HG02678 (cell line): ENCODE measurements around the gene ALPI.

ENCODE experiments used
- ATAC-seq: cut with Tn5 transposase; IDR thresholded peaks from one replicate; pipeline ENCODE4 v1.9.1; 2021; ENCODE audit warnings: mild to moderate bottlenecking, moderate library complexity; ENCODE audit not compliant: unreplicated experiment

The ALPI gene

DNA sequence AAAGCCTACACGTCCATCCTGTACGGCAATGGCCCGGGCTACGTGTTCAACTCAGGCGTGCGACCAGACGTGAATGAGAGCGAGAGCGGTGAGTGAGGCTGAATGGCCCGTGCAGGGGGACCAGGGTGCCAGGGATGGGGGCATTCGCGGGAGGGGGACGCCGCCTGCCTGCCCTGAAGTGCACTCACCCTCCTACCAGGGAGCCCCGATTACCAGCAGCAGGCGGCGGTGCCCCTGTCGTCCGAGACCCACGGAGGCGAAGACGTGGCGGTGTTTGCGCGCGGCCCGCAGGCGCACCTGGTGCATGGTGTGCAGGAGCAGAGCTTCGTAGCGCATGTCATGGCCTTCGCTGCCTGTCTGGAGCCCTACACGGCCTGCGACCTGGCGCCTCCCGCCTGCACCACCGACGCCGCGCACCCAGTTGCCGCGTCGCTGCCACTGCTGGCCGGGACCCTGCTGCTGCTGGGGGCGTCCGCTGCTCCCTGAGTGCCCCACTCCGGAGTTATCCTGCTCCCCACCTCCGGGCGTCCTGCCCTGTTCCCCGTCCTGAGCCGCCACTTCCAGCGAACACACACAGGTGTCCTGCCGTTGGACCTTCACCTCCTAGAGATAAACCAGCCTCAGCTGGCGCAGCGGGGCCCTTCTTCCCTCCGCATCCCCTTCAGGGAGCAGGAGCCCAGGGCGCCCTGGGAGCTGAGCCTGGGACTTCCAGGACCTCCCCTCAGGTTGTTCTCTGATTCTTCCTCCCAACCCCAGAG is 2.9 kb downstream of the ALPI start:
- no peak for ATAC-seq

DNA sequence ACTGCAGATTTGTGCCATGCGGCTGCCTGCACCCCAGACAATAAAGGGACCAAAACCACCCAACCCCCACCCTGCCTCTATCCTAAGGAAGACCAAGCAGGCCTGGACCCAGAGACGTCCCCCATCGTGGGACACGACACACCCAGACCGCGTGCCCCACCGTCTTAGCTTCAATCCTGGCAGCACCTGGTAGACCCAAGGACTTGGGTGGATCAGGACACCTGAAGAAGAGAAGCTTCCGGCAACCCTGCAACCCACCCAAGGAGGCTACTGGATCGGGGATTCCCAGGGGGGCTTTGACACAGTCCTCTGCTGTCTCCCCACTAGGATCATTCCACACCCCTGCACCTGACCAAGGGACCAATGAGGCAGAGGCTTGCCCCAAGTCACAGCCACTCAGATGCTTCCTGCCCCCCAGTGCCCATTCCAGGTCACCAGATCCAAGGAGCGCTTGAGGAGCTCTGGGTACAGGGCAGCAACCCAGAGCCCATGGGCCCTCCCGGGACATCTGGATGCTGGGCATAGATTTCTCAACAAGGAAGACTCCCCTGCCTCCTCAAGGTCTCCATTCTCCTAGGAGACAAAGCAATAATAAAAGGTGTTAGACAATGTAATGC is 3.6 kb downstream of the ALPI start:
- no peak for ATAC-seq

DNA sequence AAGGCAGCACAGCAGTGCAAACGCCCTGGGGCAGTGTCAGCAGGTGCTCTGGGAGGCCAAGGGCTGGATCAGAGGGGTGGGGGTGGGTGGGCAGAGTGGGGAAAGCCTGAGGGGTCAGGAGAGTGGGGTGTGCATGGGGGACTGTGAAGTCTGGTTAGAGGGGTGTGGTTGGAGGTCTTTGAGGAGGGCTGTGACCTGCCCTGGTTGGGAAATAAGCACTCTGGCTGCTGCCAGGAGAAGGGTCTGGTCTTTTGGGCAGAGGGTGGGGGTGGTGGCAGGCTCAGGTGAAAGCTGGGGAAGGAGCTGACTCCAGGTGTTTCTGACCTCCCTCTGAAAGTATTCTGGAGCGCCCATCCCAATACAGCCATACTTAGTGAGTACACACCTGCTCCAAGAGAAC is 4.2 kb downstream of the ALPI start:
- no peak for ATAC-seq

DNA sequence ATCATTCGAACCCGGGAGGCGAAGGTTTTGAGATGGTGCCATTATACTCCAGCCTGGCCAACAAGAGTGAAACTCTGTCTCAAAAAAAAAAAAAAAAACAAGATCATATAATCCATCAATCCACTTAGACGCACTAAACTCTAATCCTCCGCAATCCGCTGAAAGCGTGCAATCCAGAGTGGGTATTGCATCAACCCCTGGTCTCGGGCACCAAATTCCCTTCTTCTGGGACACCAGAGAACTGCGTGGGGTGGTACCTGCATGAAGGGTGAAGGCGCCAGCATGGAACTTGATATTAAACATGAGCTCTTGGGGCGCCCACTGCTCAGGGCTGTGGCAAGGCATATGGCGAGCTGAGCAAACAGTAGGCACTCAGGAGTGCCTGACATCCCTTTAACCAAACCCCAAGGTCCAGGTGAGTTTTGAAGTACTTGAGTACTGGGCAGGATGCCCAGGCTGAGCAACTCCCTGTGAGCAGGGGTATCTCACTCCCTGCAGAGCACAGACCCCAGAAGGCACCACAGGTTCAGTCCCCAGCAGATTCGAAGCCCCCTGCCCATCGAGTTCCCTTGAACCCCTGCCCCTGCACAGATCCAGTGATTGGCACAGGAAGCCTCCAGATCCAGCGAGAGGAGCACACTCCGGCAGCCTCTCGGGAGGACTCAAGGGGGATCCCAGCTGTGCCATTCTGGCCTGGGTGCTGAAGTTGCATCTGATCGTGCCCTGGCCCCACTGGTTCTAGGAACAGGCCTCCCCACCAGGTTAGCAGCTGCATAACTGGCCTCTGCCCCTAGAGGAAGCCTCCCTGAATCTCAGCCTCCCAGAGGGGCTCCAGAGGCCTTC is 8.0 kb downstream of the ALPI start:
- no peak for ATAC-seq

DNA sequence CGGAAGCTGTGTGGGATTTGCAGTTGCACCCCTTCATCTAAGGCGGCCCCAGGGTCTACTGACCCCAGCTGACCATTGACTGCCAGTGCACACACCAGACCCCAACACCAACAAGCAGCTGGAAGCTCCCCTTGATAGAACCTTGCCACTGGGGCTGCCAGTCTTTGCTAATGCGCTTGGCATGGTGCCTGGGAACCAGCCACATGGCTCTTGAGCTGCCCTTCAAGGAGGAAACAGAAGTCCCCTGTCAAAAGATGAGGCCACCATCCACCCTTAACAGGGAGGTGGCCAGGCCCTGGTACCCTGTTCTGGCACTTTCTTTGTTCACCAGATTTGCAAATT is 8.6 kb downstream of the ALPI start:
- no peak for ATAC-seq

DNA sequence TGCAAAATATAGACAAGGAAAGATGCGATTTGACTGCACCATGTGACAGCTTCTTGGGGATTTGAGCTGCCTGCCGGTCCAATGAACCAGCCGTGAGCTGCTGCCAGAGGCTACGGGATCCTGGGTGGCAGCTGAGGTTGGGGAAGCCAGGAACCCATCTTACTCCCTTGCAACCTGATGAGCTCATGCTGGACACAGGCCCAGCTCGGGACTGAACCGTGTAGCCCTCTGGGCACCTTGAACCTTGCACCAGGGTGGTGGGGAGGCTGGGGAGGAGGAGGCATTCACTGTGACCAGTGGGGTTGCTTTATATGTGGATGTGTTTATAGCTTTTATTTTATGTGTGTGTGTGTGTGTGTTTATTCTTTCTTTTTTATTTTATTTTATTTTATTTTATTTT is 9.1 kb downstream of the ALPI start:
- no peak for ATAC-seq

DNA sequence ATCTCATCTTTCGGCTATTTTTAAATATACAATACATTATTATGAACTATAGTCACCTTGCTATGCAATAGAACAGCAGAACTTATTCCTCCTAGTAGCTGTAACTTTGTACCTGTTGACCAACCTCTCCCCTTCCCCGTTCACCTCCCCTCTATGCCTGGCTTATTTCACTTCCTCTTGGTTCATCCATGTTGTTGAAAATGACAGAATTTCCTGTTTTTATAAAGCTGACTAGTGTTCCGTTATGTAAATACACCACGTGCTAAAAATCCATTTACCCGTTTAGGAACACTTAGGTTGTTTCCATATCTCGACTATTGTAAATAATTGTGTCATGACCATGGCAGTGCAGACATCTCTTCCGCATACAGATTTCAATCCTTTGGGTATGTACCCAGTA is 10.3 kb downstream of the ALPI start:
- ATAC-seq: no peak

DNA sequence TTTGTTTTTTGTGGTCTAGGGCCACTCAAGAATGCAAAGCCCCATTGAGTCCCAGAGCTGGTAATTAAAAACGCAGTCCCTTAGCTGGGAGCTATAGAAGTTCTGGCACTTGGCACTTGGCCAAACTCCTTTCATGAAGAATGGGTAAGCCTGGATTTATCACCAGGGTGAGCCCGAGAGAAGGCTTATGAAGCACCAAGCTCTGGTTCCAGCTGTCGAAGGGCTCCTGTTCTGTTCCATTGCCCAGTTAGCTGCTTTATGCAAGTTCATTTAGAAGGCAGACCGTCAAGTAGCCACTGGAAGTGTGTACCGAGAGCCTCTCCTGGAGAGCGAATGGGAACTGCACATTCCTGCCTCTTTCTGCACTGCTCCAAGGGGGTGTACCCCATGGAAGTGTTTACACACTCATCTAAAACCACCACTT is 17.5 kb downstream of the ALPI start:
- ATAC-seq: no peak

DNA sequence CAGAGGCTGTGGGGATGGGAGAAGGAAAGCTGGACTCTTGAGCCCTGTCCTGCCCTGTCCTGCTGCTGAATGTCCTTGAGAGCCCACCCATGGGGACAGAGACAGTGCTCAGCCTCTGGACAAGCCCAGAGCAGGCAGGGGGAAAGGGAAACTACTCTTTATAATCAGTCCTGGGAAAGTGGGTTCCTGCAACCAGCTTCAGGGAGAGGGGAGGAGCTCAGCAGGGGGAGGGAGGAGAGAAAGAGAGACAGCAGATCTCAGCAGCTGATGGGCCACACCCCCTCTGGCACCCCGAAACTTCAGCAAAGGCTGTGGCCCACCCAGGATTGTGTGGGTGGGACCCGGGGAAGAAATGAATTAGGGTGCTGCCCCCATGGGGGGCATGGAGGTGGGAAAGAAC is 20.1 kb downstream of the ALPI start:
- no peak for ATAC-seq

DNA sequence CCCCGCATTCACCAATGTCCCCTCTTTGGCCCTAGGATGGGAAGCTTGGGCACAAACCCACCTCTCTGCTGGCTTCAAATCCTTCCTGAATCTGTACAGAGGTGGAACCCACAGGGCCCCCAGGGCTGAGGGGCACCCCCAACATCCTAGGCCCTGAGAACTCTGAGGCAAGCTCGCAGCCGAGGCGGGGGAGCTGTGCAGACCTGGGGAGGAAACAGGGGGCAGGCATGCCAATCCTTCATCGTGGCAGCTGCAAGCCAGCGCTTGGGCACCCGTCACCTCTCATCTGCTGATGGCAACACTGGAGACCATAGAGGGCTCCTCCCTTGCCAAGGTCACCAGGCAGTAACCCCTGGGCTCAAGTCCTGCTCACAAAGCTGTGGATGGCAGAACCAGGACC is 20.8 kb downstream of the ALPI start:
- no peak for ATAC-seq

DNA sequence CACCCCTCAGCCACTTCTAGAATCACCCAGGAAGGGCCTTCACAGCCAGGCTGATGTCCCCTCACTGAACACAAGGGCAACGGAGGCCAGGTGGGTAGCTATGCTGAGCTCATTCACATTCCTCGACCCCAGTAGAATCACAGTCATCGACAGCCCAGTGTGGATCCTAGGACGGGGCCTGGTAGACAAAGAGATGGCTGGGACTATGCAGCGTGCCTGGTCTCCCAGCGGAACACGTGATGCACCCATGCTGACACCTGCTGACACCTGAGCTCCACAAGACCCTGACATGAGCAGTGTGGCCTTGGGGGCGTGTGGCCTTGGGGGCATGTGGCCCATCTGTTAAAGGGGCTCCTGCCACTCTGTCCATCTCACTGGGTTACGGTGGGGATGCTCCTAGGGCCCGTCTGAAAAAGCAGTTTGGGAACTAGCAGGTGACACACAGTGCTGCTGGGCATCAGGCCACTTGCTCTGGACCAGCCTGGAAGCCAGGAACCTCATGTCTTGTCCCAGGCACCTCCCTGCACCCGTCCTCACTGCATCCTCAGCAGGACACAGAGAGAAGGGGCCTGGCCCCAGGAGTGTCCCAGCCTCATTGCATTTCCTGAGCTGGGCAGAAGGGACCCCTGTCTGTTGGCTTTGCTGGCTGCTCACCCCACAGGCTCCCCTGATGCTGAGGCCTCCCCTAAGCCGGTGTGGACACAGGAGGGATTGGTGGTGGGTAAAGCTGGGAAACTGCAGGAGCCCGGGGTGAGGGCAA is 22.0 kb downstream of the ALPI start:
- ATAC-seq: no peak

DNA sequence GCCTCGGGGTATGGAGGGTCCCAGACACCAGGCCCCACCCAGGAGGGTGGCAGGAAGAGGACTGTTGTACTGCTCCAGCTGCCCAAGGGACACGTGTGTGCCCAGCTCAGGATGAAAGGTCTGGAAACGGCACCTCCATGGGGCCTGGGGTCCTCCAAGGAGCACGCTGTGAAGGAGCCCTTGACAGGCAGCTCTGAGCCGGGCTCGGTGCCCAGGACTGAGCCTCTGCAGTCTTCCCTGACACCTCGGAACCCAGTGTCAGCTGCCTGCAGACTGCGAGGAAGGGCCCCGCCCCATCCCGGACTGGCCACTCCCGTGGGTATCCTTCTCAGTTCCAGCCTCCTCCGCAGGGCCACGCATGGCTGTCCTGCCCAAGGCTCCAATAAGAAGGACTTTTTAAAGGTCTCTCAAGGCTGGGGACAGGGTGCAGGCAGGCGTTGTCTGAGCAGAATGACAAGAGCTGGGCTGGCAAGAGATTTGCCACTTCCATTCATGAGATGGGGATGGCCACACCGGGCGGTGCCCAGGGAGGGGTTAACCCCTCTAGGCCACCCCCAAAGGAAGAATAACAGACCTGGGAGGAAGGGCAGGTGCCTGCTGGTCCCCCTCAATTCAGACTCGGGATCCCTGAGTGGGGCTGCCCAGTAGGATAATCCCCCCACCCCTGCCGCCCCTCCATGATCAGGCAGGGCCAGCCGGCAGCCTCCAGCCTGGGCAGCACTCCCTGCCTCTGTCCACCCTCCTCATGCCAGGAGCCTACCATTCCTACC is 22.8 kb downstream of the ALPI start:
- ATAC-seq: no peak

DNA sequence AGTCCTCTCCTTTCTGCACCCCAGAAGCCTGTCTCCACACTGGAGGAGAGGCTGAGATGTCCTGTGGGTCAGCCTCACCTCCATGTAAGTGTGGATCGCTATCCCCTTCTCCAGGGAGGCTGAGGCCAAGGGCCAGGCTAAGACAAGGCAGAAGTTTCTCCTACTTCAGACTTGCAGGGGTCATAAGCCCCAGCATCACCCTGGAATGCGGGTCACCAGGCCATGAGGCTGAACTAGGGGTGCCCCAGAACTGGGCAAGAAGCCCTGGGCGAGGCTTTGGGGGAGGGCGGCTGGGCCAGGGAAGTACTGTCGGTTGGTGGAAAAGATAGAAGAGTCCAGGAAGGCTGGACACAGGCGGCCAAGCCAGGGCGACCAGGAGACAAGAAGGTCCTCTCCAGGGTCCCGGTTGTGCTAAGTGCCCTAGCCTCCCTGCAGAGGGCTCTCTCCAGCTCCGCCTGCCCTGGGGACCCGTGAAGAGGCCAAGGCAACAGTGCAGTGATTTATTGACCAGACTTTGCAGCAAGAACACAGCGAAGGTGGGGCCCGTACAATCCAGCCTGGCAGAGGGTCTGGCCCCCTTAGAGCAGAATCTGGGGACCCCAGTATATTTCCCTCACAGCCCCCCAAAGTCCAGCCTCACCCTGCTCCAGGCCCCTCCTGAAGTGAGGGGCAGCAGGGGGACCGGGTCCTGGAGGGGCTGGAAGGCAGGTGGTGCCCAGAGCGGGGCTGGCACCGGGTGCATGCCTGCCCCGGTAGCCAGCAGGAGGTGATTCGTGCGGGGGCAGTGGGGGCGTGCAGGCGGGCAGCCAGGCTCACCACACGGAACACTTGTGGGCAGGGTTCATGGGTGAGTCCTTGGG is 23.6 kb downstream of the ALPI start:
- ATAC-seq: no peak

DNA sequence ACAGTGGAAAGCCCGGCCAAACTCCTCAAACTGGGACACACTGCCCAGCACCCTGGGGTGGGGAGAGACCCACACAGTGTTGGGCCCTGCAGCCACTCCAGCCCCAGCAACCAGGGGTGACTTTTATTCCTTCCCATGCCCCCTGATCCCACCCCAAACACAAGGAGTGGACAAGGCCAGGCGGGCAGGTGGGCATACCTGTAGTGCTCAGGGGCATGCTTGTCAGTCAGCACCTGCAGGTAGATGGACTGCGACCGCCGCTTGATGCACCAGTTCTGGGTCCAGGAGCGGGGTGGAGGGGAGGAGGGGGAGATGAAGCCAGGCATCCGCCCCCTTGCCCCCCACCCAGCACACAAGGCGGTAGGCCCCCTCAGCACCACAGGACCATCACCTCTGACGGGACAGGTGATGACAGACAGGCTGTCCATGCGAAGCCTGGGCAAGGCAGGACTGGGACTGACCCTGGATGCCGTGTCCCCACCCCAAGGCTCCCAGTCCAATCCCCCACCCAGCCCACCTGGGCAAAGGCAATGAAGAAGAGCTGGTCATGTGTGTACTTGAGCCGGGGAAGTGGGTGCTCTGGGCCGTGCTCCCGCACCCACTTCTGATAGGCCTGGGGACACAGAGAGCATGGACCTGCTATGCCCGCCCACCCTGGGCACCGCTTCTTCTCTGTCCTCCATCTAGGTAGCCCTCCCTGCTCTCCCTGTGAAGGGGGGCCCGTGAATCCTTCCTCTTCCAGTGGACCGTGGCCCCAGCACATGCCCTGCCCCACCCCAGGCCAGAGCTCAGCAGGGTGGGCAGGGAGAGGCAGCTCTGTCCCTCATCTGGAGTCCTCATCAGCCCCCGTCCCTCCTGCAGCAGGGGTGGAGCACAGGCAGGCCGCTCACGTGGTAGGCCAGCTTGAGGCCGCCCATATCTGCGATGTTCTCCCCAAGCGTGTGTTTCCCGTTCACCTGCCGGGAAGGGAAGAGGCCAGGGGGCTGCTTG is 24.5 kb downstream of the ALPI start:
- ATAC-seq: no peak

DNA sequence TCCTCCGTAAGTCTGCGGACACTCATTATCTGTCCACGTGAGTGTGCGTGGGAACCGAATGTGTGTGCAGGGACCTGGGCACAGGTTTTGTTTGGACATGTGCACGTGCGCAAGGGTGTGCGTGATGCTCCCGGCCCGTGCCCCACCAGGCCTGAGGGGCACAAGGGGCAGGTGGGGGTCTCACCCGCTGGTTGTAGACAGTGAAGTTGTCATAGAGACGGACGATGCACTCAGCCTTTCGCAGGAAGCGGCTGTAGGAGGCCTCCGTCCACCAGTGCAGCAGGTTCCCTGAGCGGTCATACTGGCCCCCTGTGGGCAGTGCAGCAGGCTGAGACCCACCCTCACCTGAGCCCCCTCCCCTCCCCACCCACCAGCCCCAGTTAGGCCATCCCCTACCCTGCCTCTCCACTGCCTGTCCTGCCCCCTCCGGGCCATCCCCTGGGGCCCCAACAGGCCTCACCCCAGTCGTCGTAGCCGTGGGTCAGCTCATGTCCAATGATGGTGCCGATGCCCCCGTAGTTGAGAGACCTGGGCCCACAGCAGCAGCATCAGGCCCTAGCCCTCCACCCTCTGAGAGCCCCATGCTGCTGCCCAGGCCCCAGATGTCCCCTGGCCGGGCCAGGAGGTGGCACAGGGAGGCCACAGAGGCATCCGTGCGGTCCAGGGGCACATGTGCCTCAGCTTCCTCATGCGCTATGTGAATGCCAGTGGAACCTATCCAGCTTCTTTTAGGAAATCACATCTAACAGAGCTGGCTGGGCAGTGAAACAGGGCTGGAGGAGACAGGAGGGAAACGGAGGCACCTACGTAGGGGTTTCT is 25.6 kb downstream of the ALPI start:
- ATAC-seq: no peak

DNA sequence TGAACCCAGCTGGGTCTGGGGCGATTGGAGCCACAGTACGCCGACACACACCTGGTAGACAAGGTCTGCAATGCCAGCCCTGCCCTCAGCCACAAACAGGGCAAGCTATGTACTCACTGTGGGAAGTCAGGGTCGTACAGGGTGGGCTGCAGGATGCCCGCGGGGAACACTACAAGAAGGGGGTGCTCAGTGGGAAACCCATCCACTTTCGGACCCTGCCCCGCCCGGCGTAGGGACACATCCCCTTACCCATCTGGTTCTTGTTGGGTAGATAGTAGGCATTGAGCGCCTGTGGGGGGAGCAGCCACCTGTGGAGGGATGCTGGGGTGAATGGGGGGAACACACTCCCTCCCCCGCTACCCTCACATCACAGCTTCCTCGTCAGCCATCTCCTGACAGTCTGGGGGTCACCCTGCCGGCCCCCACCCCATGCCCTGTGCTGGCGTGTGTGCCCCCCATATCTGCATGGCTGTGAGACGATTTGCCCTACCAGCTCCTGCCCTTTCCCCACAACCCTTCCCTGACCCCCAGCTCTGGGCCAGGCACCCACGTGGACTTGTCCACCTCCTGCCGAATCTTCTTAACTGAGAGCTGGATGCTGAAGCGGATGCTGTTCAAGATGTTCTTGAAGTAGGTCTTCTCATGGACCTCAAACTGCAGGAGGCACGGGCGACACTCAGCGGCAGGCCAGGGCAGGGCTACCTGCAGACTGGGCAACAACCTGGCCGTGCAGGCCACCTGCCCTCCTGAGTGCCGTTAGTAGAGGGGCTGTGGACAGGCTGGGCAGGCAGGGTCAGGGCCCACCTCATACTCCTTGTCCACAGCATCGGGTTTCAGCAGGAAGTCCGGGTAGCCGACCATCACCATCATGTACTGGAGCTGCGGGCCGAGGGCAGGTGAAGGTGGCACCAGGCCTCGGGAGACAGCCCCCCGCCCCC is 26.6 kb downstream of the ALPI start:
- ATAC-seq: no peak
